GM21423 (cell line): Measurements from ENCODE around the gene PRKCE.

Experiments used
- ATAC-seq: cut with Tn5 transposase; IDR thresholded peaks from one replicate; pipeline ENCODE4 v1.9.1; 2021; ENCODE audit warnings: mild to moderate bottlenecking, moderate library complexity; ENCODE audit not compliant: unreplicated experiment

Gene PRKCE

DNA sequence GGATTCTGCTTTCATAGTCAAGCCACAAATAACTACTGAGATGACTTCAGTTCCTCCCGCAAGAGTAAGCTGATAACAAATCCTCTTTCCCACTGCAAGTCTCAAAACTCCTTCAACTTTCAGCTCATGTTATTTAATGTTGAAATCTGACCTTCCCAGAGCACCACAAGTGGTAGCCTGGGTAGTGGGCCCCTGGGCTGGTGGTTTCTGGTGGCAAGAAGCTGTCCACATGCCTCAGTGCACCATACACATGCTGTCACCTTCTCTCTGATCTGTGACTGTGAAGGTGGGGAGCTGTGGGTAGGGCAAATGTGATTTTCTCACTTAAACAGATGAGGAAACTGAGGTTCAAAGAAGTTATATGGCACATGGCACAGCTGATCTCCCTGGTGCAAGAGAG is 399.6 kb downstream of the PRKCE start:
- ATAC-seq, result no peak

DNA sequence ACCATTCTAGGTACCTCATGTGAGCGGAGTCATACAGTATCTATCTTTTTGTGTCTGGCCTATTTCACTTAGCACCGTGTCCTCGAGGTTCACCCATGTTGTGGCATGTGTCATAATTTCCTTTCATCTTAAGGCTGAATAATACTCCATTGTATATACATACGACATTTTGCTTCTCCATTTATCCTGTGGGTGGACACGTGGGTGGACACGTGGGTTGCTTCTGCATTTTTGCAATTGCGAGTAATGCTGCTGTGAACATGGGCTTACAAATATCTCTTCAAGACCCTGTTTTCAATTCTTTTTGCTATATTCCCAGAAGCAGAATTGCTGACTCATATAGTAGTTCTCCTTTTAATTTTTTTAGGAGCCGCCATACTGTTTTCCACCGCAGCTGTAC is 402.1 kb downstream of the PRKCE start:
- ATAC-seq, result no peak

DNA sequence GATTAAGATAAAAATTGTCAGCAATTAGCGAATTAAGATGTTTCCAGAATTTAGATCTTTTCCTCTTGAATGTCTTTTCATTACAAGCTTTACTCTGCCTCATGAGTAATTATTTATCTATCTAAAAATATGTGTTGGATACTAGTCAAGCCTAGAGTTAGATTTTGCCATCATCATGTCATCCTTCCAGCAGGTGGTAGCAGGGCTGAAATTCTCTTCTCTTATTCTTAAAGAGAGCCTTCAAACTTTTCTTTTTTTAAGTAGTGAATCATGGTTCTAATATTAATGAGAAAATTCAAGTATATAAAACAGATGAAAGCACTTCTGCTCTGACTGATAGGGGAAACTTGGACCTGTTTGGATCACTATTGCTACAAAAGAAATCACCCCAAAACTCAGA is 405.1 kb downstream of the PRKCE start:
- ATAC-seq, result no peak

DNA sequence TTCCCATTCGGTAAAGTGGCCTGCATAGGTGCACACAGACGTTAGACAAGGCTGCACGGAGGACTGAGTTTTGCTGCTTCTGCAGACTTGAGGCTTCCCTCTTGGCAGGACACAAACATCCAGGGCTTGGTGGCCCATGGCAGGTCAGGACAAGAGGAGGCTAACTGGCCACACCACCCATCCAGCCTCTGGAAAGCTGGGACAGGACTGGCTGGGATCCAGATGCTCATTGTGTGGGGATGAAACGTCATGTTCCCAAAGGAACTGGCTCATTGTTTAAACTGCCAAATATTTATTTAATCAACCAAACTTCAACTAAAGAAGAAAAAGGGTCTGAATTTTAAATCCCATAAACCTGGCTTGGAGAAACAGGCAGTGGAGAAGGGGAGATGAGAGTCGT is 406.7 kb downstream of the PRKCE start:
- ATAC-seq, result no peak

DNA sequence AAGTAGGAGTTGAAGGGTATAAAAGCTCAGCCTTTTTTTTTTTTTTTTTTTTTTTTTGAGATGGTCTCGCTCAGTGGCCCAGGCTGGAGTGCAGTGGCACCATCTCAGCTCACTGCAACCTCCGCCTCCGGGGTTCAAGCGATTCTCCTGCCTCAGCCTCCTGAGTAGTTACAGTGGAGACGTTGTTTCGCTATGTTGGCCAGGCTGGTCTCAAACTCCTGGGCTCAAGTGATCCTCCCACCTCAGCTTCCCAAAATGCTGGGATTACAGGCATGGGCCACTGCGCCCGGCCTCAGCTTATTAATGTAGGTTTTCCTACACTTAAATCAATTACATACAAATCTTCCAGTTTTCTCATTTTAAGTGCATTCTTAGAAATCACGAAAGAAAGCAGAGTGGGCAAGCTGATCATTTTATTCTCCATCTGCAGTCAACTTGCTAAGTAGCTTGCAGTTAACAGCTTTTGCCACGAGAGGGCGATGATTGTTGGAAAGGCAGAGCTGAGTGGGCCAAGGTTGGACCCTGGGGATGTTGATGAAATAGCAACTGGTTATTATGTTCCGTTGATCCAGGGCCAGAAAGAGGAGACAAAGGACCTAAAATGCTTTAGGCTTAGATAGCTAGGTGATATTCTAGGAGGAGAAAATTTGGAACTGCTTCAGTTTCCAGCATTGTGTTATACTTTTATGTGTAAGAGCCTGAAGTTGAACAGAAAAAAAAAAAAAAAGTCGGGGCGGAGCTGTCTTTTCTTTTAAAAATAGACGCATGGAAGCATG is 411.4 kb downstream of the PRKCE start:
- no peak for ATAC-seq

DNA sequence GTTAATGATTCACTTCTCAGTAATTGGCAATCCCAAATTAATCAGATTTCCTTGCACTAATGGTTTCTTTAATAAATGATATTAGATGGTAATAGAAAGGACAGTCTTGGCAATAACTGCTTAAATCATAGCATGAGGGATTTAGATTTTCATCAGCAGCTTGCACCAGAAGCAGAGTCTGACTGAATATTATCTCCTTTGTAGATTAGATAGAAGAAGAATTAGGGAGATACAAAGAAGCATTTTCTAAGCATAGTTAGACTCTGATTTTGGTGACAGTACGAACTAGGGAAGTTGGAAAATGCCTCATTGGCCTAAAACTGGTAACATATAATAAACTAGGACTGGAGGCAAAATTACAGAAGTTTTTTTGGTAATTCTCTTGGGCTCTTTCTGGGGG is 412.9 kb downstream of the PRKCE start:
- no peak for ATAC-seq

DNA sequence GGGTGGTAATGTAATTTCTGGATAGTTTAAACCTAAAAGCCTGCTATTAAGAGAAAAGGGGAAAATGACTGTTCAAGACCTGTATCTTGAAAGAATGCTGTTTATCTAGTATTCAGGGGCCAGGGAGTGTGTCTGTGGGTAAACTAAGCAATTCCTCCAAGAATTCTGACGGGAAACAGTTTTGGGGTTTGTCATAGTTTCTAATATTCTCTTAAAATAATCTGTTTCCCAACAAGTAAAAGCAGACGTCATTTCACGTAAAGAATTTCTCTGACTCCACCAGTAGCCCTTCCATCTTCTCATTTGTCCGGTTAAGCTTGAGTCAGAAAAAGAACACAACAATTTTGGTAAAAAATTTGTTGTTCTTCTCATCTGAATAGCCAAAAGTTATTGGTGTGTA is 413.7 kb downstream of the PRKCE start:
- ATAC-seq, result no peak

DNA sequence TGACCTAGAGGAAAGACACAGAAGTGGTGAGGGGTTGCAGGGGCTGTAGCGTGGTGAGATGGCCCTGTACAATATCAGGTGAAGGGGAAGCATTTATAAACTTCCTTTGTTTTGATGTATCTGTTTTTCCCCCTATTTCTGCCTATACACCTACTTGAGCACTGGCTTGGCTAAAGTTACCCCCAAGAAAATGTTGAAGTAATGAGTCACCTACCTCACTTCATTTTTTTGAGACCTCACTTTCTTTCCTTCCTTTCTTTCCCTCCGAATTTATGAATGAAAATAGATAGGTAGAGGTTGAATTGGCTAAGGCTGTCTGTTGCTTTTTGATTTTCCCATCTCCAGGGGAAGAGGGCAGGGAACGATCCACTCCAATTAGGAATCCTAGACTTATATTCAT is 414.6 kb downstream of the PRKCE start:
- ATAC-seq, result no peak

DNA sequence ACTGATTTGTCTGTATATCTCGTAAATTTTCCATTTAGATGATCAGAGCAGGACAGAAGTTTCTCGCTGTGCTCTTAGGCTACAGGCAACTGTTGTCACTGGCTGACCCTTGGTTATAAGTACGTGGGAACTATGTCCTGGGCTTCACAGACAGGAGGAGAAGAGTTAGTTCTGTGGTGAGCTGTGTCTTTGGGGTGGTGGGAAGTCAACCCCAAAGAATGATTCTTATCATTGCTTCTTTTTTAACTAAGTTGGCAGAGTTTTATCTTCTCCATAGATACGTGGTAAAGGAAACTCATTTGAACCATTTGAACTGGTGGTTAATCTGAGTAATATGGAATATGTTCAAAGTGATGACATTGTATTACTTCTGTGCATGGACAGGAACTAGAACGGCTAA is 415.1 kb downstream of the PRKCE start:
- no peak for ATAC-seq

DNA sequence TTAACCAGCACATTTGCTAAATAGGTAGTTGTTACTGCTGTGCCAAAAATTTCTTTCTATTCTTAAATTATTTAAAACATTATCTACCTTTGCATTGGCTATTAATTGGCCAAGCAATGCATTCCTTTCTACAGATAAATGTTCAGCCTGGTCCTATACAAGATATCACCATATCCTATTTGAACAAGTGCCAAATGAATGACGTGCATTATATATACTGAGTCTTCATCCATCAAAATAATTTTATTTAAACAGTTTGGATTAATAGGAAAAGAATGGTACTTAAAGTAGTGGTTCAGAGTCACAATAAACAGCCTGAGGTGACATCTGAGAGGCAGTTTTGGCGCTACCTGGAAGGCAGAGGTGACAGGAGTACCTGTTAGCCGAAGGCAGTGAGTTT is 415.6 kb downstream of the PRKCE start:
- no peak for ATAC-seq

DNA sequence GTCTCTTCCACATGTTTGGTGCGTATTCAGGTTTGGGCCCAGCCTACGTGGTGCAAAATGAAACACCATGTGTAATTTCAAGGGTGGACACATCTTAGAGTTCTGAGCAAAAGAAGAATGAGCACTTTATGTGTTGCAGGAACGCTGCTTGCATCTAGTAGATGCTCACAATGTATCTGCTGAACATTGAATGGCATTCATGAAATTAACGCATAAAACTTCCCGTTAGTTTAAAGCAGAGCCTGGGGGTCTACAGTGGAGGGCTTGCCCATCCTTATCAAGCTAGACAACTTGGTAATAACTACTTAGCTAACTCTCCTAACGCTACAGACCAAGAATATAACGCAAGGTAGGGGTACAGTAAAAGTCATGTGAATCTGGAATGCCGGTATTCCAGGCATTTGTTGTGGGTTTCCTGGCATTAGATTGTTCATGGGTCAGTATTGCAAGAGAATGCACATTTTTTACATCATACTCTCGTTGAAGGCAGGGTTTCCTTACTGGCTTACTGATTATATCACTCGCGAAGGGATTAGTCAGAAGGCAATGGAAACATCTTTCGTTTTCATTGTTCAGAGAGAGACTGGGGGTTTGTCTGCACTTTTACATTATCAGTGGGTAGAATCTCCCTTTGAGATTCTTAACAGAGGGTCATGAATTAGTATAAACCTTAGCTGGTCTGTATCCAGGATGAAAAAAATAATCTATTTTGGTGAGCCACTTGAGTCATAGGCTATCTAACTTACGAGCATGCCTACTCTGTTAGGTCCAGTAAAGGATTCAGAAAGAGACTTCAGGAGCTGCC is 416.2 kb downstream of the PRKCE start:
- ATAC-seq, result no peak

DNA sequence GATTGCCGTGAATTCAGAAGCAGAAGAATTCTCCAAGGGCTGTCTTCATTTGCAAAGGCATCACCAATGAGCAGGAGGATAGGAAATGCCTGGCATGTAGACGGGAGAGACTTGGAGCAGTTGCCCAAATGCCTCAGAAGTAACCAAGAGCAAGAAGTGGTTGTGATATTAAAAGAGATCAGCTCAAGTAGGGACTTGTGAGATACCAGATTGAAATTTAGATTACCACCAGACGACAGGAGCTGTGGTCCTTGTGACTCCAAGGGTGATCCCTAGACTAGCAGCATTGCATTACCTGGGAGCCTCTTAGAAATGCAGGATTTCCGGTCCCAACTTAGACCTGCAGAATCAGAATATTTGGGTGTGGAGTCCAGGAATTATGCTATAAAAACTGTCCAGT is 417.2 kb downstream of the PRKCE start:
- no peak for ATAC-seq

DNA sequence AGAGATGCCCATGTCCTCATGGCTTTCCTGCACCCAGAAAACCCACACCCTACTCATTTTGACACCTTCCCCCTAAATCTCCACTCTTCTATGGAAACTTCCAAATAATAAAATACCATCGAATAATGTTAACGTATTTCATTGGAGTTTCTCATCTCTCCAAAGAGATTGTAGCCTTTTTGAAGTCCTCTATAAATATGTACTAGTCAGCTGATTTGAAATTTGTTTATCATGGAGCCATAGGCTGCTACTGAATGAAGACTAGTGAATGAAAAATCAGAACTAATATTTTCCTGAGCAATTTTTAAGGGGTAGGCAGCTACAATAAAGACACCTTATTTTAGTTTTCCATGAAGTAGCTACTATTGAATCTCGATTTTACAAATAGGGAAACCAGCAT is 419.6 kb downstream of the PRKCE start:
- no peak for ATAC-seq

DNA sequence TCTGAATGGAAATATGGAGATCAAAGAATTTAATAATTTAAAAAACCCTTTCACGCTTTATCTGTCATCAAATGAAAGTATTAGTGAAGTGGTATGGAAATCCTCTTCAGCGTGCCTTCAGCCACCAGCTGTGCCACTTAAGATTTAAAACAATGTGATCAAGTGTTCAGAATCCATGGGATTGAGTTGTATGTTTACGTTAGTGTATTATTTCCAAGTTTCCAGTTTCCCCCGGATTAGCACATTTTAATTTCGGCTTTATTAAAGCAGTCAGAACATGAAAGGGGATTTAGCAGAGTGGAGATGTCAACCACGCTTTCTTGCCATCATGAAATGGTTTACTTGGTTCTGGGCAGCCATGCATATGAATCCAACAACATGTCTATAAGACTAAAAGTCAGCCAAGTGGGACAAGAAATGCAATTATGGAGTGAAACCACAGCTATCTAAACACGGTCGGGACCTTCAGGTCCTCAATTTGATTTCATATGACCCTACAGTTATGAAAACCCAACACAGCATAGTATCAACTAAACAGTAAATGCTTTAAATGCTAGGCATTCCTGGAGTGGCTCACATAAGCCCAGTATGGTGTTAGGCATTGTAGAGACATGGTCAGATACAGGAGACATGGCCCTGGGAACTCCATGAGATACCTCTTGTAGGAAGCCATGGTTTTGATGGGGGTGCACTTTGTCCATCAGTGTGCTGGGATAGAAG is 420.8 kb downstream of the PRKCE start:
- ATAC-seq, result no peak

DNA sequence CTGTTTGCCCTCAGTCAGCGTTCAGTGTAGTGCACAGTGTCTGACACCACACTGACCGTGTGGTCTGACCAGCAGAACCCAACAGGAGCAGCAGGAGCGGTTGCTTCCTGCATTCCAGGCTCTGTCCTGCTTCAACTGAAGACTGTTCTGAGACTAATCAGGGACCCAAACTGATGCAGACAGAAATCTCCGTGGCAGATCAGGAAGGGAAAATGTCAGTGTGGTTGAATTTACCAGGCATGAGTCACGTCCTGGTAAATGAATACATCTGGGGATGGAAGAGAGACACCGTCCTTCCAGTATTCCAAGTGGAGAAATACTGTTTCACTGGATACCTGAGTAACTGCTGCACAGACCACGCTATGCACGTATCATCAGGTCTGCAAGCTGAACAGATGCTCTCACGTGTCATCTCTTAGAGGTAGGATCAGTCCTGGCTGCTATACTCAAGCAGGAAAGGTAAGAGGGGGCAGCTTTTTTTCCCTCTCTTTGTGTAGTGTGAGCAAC is 422.1 kb downstream of the PRKCE start:
- ATAC-seq, result no peak

DNA sequence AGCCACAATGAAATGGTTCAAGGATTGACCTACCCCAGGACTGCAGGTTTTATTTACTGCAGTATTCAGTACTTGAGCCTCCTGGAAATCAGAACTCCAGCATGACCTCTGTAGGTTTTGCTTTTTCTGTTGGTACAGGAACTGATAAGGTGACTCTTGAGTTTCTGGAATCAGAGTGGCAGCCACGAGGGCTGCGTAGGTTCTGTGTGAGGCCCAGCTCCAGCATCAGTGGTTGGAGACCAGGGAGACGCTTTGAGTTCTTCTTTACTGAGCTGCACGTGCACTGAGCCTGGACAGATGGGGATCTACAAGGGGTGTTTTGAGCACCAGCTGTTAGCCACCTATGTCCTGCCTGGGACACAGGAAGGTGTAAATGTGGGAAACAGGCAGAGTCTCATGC is 423.0 kb downstream of the PRKCE start:
- no peak for ATAC-seq

DNA sequence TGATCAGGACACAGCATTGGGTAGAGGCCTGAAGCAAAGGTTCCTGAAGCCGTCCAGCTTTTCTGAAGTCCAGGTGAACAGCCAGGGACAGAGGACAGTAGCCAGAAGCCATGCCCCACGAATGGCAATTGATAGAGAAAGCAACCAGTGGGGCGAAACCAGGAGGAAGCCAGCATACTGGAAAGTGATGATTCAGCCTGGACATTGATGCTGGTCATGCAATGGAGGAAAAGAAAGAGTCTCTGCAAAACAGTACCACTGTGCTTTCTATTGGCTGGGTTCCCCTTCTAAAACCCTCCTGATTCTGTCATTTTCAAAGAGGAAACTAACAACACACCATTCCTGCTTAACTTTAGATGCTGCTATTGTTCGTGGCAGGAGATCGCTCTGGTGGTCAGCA is 424.4 kb downstream of the PRKCE start:
- ATAC-seq, result no peak

DNA sequence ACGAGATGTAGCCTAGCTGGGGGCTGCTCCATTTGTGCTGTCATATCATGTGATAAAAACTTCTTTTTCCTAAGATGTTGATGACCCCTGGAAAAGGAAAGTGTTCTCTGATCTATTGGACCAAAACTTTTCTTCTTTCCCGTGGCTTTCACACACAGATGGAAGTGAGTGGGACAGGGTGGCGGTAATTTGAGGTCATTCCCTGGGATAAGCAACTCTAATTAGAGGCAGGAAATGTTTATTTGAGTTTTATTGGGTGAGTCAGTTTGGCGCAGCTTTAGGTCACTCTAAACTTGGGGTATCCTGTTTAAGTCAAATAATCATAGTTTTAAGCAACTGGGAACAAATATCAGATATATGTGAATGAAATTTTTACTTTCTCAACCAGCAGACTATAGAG is 424.8 kb downstream of the PRKCE start:
- ATAC-seq, result no peak

DNA sequence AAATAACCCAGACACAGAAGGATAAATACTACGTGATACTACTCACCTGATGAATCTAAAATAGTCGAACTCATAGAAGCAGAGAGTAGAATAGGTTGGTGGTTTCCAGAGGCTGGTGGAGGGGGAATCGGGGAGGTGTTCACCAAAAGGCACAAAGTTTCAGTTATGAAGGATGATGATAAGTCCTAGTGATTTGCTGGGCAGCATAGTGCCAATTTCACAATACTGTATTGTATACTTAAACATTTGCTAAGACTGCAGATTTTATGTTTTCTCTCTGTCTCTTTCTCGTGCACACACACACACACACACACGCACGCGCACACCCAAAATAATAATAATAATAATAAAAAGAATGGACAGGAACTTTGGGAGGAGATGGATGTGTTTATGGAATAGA is 425.4 kb downstream of the PRKCE start:
- no peak for ATAC-seq

DNA sequence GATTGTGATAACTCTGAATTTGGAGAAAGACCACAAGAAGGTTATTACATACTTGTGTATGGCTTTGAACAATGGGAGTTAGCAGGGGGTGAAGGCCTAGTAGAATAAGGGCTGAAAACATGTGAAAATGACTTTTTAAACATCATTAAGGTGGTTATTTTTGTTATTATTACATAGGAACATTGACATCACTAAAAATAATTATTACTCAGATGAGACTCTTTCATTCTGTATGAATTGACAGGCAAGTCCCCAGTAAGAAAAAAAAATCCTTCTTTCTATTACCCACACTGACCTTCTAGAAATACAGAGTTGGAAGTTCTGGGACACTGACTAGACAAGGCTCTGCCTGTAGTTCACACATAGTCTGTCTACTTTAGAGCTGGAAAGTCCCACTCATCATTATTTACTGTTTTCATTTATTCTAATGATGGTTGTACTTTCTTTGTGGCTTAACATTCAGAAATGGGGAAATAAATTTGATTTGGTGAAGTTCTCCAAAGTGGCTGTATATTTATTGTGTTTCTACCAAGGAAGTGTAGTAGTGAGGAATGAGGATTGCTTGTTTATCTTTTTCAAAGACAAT is 426.1 kb downstream of the PRKCE start:
- no peak for ATAC-seq

DNA sequence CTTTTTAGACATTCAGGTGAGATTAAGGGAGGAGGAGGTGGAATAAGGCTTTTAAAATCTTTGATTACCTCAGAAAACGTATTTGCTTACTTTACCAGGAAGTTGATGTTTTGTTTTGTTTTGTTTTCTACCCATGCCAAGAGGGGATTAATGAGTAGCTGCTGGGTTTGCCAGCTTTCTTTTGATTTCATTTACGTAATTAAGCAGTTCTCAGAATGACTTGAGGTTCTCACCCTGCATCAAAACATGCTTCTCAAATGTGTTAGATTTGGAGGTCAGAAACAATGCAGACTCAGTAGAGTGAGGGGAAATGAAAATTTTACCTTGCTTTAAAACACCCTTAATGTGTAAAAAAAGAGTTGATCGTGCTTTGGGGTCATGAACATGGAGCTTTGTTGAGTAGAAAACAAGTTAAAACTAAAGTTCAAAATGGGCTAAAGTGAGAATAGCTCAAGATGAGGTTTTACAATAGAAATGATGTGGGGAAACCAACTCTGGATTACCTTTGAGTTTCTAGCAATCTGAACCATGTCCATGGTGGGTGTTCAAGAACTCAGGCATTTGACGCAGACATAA is 428.6 kb downstream of the PRKCE start:
- no peak for ATAC-seq
